GM21360 (cell line): ENCODE results near the gene AFF2.

Experiments used
- ATAC-seq: cut with Tn5 transposase; IDR thresholded peaks from one replicate; pipeline ENCODE4 v1.9.1; 2021; ENCODE audit warnings: mild to moderate bottlenecking, moderate library complexity; ENCODE audit not compliant: unreplicated experiment

AFF2 gene

DNA sequence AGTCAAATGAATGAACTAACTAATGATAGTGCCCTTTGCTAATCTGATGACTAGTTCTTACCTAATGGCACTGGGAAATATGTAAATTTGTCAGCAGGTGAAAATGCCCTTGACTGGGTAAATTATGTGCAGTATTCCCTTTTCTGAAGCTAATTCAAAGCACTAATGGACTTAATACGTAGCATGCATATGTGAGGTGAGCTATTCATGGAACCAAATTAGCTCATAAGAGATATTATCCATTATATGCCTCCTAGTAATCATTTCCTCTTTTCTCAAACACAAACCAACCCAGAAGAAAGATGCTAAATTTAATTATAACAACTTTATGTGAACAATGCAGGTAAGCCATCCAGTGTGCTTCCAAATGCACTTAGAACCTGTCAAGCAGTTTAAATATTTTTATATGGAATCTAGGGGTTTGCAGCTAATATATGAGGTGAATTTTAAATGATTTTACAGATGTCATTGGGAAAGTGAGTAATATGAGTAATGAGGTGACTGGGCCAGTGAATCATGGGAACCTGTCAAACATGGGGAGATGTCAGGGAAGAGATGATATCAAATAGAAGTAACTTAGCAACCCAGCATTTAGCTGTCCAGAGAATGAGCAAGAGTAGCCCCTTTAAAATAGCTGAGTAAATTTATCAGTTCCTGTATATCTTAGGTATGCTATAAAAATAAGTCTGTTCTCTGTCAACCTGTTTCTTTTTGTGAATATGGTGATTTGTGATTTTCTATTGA, 315.0 kb downstream of the AFF2 start:
- ATAC-seq: no peak

GRCh38 chrX:148823986-148824385, 323.6 kb downstream of the AFF2 start:
- ATAC-seq: no peak

DNA sequence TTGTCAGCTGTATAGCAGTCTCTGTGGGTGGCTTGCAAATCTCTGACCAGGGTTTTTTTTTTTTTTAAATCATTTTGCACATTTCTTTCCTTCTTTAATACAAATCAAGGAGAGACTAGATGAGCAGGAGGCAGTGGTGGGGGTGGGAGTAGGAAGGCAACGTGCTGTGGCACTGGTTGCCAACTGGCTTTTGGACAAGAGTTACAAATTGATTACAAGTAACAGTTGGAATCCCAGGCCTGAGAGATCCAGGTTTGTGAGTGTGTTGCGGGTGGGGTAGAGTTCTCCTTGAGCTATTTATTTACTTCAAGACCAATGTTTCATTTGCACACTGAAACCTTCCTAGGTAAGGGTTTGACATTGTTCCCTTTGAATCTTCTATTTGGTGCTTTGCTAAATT, 325.3 kb downstream of the AFF2 start:
- ATAC-seq: no peak

GRCh38 chrX:148836741-148837140, 336.3 kb downstream of the AFF2 start:
- ATAC-seq: no peak

GRCh38 chrX:148850631-148851030, 350.2 kb downstream of the AFF2 start:
- ATAC-seq: no peak

GRCh38 chrX:148854306-148854705, 353.9 kb downstream of the AFF2 start:
- ATAC-seq: no peak

DNA sequence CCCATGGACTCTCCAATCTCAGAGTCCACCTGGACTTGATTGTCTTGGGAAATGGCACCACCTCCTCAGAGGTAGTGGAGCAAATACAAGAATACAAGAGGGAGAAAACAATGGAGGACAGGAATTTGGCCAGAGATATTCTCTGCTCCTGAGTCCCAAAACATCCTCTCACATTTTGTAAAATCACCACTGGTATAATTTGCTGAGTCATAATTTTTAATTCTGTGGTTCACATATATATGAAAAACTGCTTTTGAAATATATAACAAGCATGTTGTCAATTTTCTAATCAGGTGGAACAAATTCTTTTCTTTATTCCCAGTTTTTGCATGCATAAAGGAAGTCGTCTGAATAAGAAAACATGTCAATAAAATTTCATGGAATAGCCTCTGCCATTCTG, 356.1 kb downstream of the AFF2 start:
- no peak for ATAC-seq

DNA sequence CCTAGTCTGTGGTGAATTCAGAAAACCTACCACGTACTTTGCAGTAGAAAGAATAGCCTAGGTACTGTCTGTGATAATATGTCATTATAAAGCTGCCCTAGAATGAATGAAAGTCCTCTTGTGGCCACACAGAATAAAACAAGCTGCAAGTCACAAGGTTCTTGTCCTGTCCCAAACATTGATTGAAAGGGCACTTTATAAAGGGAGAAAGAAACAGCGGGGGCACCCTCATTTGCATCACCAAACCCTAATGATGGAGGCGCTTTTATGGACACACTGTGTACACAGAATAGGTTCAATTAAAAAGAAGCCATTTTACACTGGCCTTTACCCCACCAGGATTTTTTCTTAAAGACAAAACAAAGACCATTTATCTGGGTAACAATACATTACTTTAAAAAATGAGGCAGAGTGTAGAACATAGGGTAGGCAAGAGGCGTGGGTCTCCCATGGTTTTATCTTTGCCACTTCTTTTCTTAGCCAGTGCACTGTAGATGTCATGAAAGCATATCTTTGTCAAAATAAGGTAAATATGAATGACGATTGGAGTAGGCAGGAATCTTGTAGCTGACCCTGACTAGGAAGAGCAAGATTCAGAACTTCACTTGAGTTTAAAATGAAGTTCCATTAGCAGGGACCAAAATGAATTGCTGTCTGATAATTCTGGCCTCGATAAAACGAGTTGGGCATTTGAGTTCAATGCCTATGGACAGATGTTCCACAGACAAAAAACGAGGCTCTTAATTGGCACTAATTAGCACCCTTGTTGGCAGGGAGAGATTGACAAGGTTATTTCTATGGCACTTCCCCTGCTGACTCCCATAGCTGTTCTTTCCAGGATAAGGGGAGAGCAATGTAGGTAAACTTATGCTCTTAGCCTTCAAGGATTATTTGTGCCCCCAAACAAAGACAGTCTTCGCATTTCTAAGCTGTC, 365.1 kb downstream of the AFF2 start:
- no peak for ATAC-seq

DNA sequence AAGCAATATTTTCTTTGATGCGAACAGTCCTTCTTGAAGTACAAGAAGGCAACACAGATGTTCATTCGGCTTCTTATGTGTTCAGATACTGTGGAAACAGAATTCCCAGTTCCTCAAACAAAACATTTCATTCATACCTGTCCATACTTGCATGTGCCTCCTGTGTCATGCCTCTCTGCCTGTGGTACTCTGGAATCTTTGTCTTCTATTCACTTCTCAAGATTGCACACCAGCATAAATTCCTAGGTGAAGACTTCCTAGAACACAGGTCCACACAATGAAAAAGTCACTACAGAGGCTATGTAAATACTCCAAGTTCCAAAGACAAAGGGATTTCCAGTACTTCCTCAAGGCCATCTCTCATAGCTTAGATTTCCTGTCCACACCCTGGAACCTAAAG, 367.2 kb downstream of the AFF2 start:
- no peak for ATAC-seq

DNA sequence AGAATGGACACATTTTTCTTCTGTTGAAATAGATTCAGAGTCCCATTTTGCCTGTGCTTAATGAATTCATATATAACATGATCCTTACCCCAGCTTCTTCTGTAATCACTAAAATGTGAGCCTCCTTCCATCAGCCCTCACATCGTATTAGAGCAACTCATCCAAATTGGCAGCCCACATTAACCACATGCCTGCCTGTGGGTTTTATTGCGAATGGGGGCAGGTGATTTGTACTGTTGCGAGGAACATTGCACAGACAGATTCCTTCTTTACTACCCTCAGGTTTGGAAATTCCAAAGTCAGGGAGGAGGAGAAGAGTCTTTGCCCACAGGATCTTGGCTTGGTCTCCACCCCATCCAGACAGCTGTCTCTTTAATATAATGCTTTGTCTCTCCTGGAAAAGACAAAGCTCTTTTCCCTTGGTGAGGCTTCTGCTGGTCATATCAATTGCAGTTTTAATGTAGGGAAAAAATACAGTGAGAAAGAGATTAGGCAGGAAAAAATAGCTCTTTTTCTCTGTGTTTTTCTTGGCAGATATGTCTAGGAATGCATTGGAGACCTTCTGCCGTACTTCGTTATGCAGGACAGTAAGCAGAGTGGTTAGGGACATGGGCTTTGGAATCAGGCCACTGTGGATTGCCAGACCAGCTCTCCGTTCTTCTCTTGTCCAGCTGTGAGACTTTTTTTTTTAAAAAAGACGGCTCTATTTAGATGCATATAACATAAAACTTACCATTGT, 371.2 kb downstream of the AFF2 start:
- ATAC-seq: no peak

GRCh38 chrX:148872161-148872535, 371.7 kb downstream of the AFF2 start:
- ATAC-seq: no peak

GRCh38 chrX:148872881-148873280, 372.5 kb downstream of the AFF2 start:
- ATAC-seq: no peak

DNA sequence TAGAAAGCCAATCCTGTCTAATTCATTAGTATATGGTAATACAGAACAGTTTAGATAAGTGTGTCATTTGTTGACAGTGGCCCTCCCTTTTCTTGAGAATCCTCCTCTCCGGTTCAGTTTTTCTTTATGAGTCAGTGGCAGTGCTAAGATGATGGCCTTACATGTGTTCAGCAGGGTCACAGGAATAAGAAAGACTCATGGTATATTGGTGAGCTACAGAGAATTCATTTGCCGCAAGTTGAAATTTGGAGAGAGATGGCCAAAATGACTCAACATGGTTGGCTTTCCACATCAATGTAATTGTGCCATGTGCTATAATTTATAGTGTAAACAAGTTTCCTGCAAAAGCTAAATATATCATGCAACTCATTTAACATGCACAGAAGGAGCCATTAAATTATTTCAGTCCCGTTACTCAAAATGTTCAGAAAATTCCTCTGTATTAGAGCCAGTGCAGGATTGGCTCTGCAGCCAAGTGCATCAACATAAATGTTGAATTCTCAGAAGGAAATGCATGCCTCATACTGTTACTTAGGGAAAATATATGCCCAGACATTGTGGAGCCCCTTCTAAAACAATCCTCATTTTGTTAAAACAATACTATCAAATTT, 374.3 kb downstream of the AFF2 start:
- no peak for ATAC-seq

DNA sequence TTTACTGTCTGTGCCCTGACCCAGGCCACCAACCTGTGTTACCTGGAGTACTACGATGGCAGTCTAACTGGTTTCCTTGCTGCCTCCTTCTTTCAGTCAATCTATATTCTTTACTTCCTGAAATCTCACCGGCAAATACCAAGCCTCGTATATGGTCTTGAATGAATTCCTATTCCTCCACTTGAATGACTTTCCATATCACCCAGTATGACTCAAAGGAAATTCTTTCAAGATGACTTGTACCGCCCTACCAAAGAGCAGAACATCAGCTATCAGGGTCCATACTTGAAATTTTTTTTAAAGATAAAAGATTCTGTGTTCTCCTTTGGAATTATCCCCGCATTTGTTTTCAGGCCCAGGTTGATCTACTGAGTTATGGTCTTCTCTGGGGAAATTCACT, 378.0 kb downstream of the AFF2 start:
- no peak for ATAC-seq

- no peak for ATAC-seq
Observed at GRCh38 chrX:148885203-148885602, 384.8 kb downstream of the AFF2 start.

- no peak for ATAC-seq
Observed at GRCh38 chrX:148893395-148893794, 393.0 kb downstream of the AFF2 start.

- no peak for ATAC-seq
Observed at GRCh38 chrX:148902581-148902980, 402.2 kb downstream of the AFF2 start.

- no peak for ATAC-seq
Observed at GRCh38 chrX:148903176-148903575, 402.8 kb downstream of the AFF2 start.

DNA sequence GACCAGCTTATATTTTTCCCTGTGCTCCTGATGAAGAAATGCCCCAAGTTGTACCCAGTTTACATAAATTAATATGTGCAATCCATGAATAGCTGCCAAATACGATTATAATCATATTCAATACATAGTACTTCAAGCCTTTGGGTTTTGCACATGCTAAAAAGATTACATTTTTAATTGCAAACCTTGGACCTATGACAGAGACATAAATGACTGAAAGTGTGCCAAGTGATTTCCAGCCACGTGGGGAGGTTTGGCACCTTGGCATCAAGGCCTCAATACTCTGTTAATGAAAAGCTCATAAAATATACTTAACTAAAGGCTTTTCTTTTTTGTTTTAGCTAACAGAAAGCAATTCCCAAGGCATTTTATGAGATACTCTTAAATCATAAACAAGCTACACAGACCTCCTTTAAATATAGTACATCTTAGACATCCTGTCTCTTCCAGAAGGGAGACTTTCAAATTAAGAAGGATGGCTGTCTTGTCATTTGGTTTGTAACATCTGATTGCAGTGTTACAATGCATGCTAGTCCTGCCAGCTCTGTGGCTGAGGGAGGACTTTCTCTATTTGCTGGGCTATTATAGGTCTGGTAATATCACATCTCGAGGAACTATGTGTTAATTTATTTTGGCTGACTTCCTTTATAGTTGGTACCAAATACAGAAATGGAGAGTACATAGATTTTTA, 404.1 kb downstream of the AFF2 start:
- no peak for ATAC-seq

- no peak for ATAC-seq
Observed at GRCh38 chrX:148905400-148905799, 405.0 kb downstream of the AFF2 start.
